Colonic mucosa (tissue), 4 donors: ENCODE results near the gene FRMPD1. TPM values are rescaled to one million over a fixed set of nuclear protein-coding genes. Genes with fewer than 3 reads are reported as not detected.

ENCODE experiments used
- DNase-seq: peaks from one replicate; pipeline ENCODE4 v3.0.0-alpha.2; 2020
- H3K27ac ChIP-seq: fragments of 200-600 bp; one replicate; pipeline ENCODE4 v1.8.0; 2021
- H3K27me3 ChIP-seq: fragments of 200-600 bp; one replicate; pipeline ENCODE4 v1.8.0; 2021
- H3K36me3 ChIP-seq: fragments of 200-600 bp; one replicate; pipeline ENCODE4 v1.8.0; 2021
- H3K4me1 ChIP-seq: fragments of 200-600 bp; one replicate; pipeline ENCODE4 v1.8.0; 2021; ENCODE audit warnings: mild to moderate bottlenecking
- H3K4me3 ChIP-seq: fragments of 200-600 bp; one replicate; pipeline ENCODE4 v1.8.0; 2021
- H3K9ac ChIP-seq, 2 donors: one replicate each; pipeline ENCODE4 v1.7.0; 2013; ENCODE audit warnings: control low read depth in 2 of 2, low read depth in 2 of 2, low read length in 2 of 2
- H3K9me3 ChIP-seq: fragments of 200-600 bp; one replicate; pipeline ENCODE4 v1.8.0; 2021
- CTCF ChIP-seq: fragments of 200-600 bp; IDR thresholded peaks from one replicate; pipeline ENCODE4 v1.8.0; 2022; ENCODE audit warnings: antibody characterized with exemption, mild to moderate bottlenecking
- intact Hi-C: fragments of 100-400 bp; cut with DNase I; formaldehyde crosslinking; loops from one replicate; pipeline ENCODE4 v1.14.1; 2022
- total RNA-seq, 2 donors: library from RNA; stranded (reverse); fragmentation: NEBNext Ultra II Directional in 1 of 2; extraction: Animal tissue kit (Norgen Biotek cat#: 25700) in 1 of 2; gene quantifications; one replicate each; pipeline ENCODE4 v1.2.1, GENCODE V29; 2021
- donor health status: healthy.
- donor health status: DM: no; HTN: no; CAD: no.
- donor health status: DM: no; HTN: no; CAD: no.

Gene FRMPD1
- total RNA-seq, 2 donors from 2014 or later: 0.08 to 0.35 TPM

GRCh38 chr9:37618817-37619216 is 31.9 kb upstream of the FRMPD1 start:
- intact Hi-C loops: no loop called here
- TF ChIP-seq CTCF: no peak
- DNase-seq: no peak
- H3K36me3 ChIP-seq: no peaks in the 10 kb centered on the region
- H3K9me3 ChIP-seq: no peaks in the 10 kb centered on the region
- H3K9ac ChIP-seq: no peak overlapping the region
- no peaks in the 10 kb centered on the region for H3K27me3 ChIP-seq
- no peaks in the 10 kb centered on the region for H3K4me1 ChIP-seq
- no peak overlapping the region for H3K4me3 ChIP-seq
- H3K27ac ChIP-seq: no peak overlapping the region

GRCh38 chr9:37619806-37620205 is 30.9 kb upstream of the FRMPD1 start:
- DNase-seq: no peak
- Histone ChIP-seq H3K27me3 (no peaks in the 10 kb centered on the region), H3K9ac (no peak overlapping the region)

GRCh38 chr9:37620396-37620795 is 30.4 kb upstream of the FRMPD1 start:
- no peak overlapping the region for H3K27ac ChIP-seq
- no peaks in the 10 kb centered on the region for H3K9me3 ChIP-seq
- no peaks in the 10 kb centered on the region for H3K27me3 ChIP-seq
- no peak for DNase-seq
- intact Hi-C loops: no loop called here
- H3K4me3 ChIP-seq: no peak overlapping the region
- H3K9ac ChIP-seq: no peak overlapping the region
- H3K4me1 ChIP-seq: no peaks in the 10 kb centered on the region
- TF ChIP-seq CTCF: no peak
- H3K36me3 ChIP-seq: no peaks in the 10 kb centered on the region

More at GRCh38 chr9:37619806-37620205, 30.9 kb upstream of the FRMPD1 start:
- Histone ChIP-seq H3K27ac (no peak overlapping the region), H3K4me1 (no peaks in the 10 kb centered on the region), H3K4me3 (no peak overlapping the region), H3K9me3 (no peaks in the 10 kb centered on the region), H3K36me3 (no peaks in the 10 kb centered on the region)
- intact Hi-C loops: no loop called here
- TF ChIP-seq CTCF: no peak

GRCh38 chr9:37621273-37622121 is 29.3 kb upstream of the FRMPD1 start:
- Histone ChIP-seq H3K4me1 (no peaks in the 10 kb centered on the region), H3K36me3 (no peaks in the 10 kb centered on the region), H3K9ac (no peak overlapping the region), H3K27ac (no peak overlapping the region), H3K4me3 (no peak overlapping the region), H3K27me3 (no peaks in the 10 kb centered on the region), H3K9me3 (no peaks in the 10 kb centered on the region)
- no peak for DNase-seq
- no peak for TF ChIP-seq CTCF
- intact Hi-C loops: no loop called here

GRCh38 chr9:37622462-37622861 is 28.3 kb upstream of the FRMPD1 start:
- DNase-seq: no peak
- no peaks in the 10 kb centered on the region for H3K4me1 ChIP-seq
- no peaks in the 10 kb centered on the region for H3K27me3 ChIP-seq
- no peak overlapping the region for H3K27ac ChIP-seq
- H3K9ac ChIP-seq: no peak overlapping the region
- intact Hi-C loops: no loop called here
- no peak overlapping the region for H3K4me3 ChIP-seq
- no peak for TF ChIP-seq CTCF
- H3K9me3 ChIP-seq: no peaks in the 10 kb centered on the region
- H3K36me3 ChIP-seq: no peaks in the 10 kb centered on the region
